HUES64 (cell line): ENCODE measurements around the gene PSAT1.

Experiments
- H3K27ac ChIP-seq: 2 replicates; pipeline ENCODE4 v1.7.0; 2013; ENCODE audit warnings: low read depth, low read length, inconsistent platforms
- H3K27me3 ChIP-seq: 2 replicates; pipeline ENCODE4 v1.6.1; 2013; ENCODE audit warnings: mild to moderate bottlenecking, low read length; ENCODE audit not compliant: insufficient read depth
- H3K36me3 ChIP-seq: 2 replicates; pipeline ENCODE4 v1.6.1; 2013; ENCODE audit warnings: mild to moderate bottlenecking, low read length; ENCODE audit not compliant: insufficient read depth
- H3K4me1 ChIP-seq: 2 replicates; pipeline ENCODE4 v1.6.1; 2013; ENCODE audit warnings: mild to moderate bottlenecking, low read length, moderate library complexity; ENCODE audit not compliant: insufficient read depth
- H3K4me3 ChIP-seq: 2 replicates; pipeline ENCODE4 v1.5.1; 2013; ENCODE audit warnings: mild to moderate bottlenecking, low read length, moderate library complexity
- H3K9ac ChIP-seq: 2 replicates; pipeline ENCODE4 v1.6.1; 2013; ENCODE audit warnings: mild to moderate bottlenecking, low read depth, low read length
- H3K9me3 ChIP-seq: 2 replicates; pipeline ENCODE4 v1.6.1; 2013; ENCODE audit warnings: low read depth, low read length; ENCODE audit not compliant: insufficient read depth
- WGBS: fragments of 150-250, 120-280 bp; methylation state at CpG from one replicate; pipeline ENCODE4 v1.1.7; 2013; ENCODE audit warnings: missing lambda C conversion rate; 5-methylcytosine and 5-hydroxymethylcytosine counted together

Gene PSAT1

GRCh38 chr9:78354324-78354973 lies 57.5 kb downstream of the PSAT1 start:
- Histone ChIP-seq H3K27me3 (no peaks in the 10 kb centered on the region), H3K27ac (no peak overlapping the region), H3K9me3 (no peaks in the 10 kb centered on the region)

GRCh38 chr9:78354989-78355388 lies 58.1 kb downstream of the PSAT1 start:
- WGBS = 83% methylated on average over 3 of the region's 3 CpGs

More at GRCh38 chr9:78354324-78354973, 57.5 kb downstream of the PSAT1 start:
- Histone ChIP-seq H3K36me3 (no peaks in the 10 kb centered on the region), H3K4me1 (no peaks in the 10 kb centered on the region), H3K4me3 (no peak overlapping the region), H3K9ac (no peak overlapping the region)

GRCh38 chr9:78356634-78357033 lies 59.7 kb downstream of the PSAT1 start:
- 91% methylated on average over 4 of the region's 4 CpGs for WGBS
- no peaks in the 10 kb centered on the region for H3K27me3 ChIP-seq

More at GRCh38 chr9:78354989-78355388, 58.1 kb downstream of the PSAT1 start:
- Histone ChIP-seq H3K4me1 (no peaks in the 10 kb centered on the region), H3K9ac (no peak overlapping the region), H3K9me3 (no peaks in the 10 kb centered on the region), H3K27ac (no peak overlapping the region; the same call in 1 of the 2 replicates), H3K36me3 (no peaks in the 10 kb centered on the region), H3K4me3 (no peak overlapping the region), H3K27me3 (no peaks in the 10 kb centered on the region)

GRCh38 chr9:78357165-78357873 lies 60.4 kb downstream of the PSAT1 start:
- H3K4me1 ChIP-seq = no peaks in the 10 kb centered on the region
- H3K9ac ChIP-seq = no peak overlapping the region
- no peak overlapping the region for H3K4me3 ChIP-seq
- H3K9me3 ChIP-seq = no peaks in the 10 kb centered on the region
- no peaks in the 10 kb centered on the region for H3K27me3 ChIP-seq
- whole genome bisulfite sequencing = 93% methylated on average over 23 of the region's 23 CpGs
- no peak overlapping the region for H3K27ac ChIP-seq
- no peaks in the 10 kb centered on the region for H3K36me3 ChIP-seq

More at GRCh38 chr9:78356634-78357033, 59.7 kb downstream of the PSAT1 start:
- H3K4me3 ChIP-seq = no peak overlapping the region
- H3K36me3 ChIP-seq = no peaks in the 10 kb centered on the region
- no peaks in the 10 kb centered on the region for H3K9me3 ChIP-seq
- no peak overlapping the region for H3K9ac ChIP-seq
- H3K4me1 ChIP-seq = no peaks in the 10 kb centered on the region
- no peak overlapping the region for H3K27ac ChIP-seq

- Histone ChIP-seq H3K4me1 (no peaks in the 10 kb centered on the region), H3K27me3 (no peaks in the 10 kb centered on the region)
- 94% methylated on average over 17 of the region's 17 CpGs for WGBS
Measured at GRCh38 chr9:78358329-78359051, 61.6 kb downstream of the PSAT1 start.

DNA sequence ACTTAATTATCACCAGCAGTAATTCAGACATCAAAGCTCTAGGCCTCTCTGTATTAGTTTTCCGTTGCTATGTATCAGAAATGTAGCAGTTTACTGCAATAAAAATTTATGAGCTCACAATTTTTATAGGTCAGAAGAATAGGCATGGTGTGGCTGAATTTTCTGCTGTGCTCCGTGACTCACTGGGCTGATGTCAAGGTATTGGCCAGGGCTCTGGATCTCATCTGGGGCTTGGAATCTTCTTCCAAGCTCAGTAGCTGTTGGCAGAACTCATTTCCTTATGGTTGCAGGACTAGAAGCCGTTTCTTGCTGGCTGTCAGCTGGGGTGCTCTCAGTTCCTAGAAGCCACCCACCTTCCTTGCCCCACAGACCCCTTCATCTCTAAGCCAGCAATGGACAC lies 66.3 kb downstream of the PSAT1 start:
- Histone ChIP-seq H3K27ac (no peak overlapping the region), H3K36me3 (no peaks in the 10 kb centered on the region), H3K9ac (no peak overlapping the region), H3K9me3 (no peaks in the 10 kb centered on the region), H3K4me3 (no peak overlapping the region), H3K27me3 (no peaks in the 10 kb centered on the region), H3K4me1 (peaks cover 18% of the 10 kb centered on the region)
- 94% methylated on average over 3 of the region's 3 CpGs for WGBS

More at GRCh38 chr9:78358329-78359051, 61.6 kb downstream of the PSAT1 start:
- H3K9me3 ChIP-seq = no peaks in the 10 kb centered on the region
- no peak overlapping the region for H3K9ac ChIP-seq
- no peak overlapping the region for H3K27ac ChIP-seq
- H3K36me3 ChIP-seq = no peaks in the 10 kb centered on the region
- no peak overlapping the region for H3K4me3 ChIP-seq

DNA sequence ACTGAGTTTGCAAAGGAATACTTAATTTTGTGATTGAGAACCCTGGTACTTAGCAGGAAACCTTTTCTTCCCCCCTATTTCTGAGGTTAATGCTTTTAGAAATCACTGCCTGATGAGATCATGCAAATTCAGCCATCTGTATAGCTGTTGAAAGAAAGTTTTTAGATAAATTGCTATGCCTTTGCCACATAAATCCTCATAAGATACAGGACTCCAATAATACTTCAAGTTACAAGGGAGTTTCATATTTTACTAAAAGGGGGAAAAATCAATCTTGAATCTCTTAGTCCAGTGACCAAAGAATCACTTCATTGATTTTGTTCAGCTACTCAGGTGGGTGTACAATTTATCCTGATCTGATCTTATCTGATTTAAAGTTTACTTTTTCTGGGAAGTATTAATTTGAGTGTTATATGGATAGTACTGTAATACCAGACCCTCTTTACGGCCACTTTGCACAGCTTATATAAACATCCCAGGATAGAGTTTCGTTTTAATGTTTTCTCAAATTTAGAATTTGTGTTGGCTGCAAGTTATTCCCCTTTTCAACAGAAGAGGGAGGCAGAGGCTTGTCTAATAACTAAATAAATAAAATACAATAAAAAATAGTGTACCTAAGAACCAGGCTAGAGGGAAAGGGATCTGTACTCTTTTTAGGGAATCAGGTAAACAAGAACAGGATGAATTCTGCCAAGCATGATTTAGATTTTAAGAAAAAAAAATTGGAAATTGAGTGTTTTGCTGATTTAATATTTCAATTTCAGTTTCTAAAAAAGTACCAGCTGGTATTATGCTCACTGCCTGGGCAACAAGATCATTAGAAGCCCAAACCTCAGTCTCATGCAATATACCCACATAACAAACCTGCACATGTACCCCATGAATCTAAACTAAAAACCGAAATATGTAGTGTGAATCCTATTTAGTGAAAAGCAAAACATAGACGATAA lies 69.1 kb downstream of the PSAT1 start:
- no CpG with 5 or more reads among the region's 4 CpGs for WGBS
- Histone ChIP-seq H3K27ac (no peak overlapping the region), H3K4me3 (no peak overlapping the region)

DNA sequence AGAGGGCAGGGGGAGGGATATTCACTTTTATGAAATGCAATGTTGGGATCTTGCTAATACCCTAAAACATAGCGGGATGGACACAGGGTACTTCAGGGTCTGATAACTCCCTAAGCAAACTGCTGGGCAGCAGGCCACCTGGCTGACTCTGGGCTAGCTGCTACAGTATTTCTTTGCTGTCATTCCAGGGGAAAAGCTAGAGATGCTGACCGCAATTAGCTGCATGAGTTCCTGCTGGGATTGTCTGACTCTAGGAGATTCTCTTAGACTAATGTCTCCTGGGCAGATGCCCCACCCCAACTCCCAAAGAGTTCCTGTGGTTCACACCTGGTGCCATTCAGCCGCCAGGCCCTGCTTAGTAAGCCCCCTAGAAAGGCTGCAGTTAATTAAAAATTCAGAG lies 69.9 kb downstream of the PSAT1 start:
- H3K27me3 ChIP-seq = no peaks in the 10 kb centered on the region
- no peaks in the 10 kb centered on the region for H3K36me3 ChIP-seq
- no peak overlapping the region for H3K4me3 ChIP-seq
- no peaks in the 10 kb centered on the region for H3K9me3 ChIP-seq
- peaks cover 23% of the 10 kb centered on the region for H3K4me1 ChIP-seq
- 74% methylated on average over 3 of the region's 3 CpGs for WGBS
- no peak overlapping the region for H3K27ac ChIP-seq
- H3K9ac ChIP-seq = no peak overlapping the region

More for the DNA sequence above, 69.1 kb downstream of the PSAT1 start:
- Histone ChIP-seq H3K9ac (no peak overlapping the region), H3K9me3 (no peaks in the 10 kb centered on the region), H3K27me3 (no peaks in the 10 kb centered on the region), H3K4me1 (peaks cover 23% of the 10 kb centered on the region), H3K36me3 (no peaks in the 10 kb centered on the region)

DNA sequence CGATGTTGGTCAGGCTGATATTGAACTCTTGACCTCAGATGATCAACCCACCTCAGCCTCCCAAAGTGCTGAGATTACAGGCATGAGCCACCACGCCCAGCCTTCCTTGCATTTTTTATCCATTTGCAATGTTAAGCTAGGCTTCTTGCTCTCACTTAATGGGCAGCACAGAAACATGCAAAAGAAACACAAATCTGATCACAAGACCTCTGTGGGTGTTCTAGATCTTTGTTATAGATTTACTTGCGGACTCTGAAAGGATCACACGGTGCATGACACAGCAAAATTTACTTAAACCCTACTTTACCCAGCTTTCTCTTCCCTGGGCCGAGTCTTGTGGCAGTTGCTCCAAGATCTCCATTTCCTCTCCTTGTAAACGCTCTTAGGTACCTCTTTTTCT lies 71.3 kb downstream of the PSAT1 start:
- Histone ChIP-seq H3K36me3 (no peaks in the 10 kb centered on the region), H3K27ac (peak overlapping the region; percentile 40; the same call in 1 of the 2 replicates), H3K4me1 (peaks cover 23% of the 10 kb centered on the region), H3K9me3 (no peaks in the 10 kb centered on the region), H3K9ac (no peak overlapping the region), H3K27me3 (no peaks in the 10 kb centered on the region), H3K4me3 (no peak overlapping the region)
- WGBS = 89% methylated on average over 6 of the region's 6 CpGs

DNA sequence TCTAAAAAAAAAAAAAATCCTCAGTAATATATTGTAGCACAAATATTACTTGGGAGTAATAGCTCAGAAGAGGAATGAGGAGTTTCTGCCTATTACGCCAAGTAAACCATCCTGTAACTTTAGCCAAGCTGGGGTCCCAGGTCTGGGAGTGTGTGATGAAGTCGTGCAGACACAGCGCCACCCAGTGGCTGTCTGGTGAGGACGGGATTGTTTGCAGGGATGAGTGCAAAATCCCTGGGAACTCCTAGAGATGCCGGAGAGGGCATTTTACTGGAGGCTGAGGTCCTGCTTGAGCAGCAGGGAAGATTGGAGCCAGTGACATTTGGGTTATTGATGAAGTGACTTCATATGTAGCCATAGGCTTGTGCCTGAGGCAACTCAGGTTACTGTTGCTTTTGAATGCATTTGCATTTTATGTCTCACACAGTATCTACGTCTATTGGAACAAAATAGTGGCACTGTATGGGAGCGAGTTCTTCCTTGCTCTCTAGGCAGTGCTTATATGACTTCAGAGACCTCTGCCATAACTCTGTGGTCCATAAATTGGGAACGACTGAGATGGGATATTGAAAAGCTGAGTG lies 72.8 kb downstream of the PSAT1 start:
- Histone ChIP-seq H3K4me3 (no peak overlapping the region), H3K27me3 (no peaks in the 10 kb centered on the region), H3K9ac (no peak overlapping the region), H3K36me3 (no peaks in the 10 kb centered on the region), H3K4me1 (peaks cover 23% of the 10 kb centered on the region), H3K27ac (no peak overlapping the region), H3K9me3 (no peaks in the 10 kb centered on the region)
- 49% methylated on average over 8 of the region's 8 CpGs for WGBS
